Endothelial cell of umbilical vein (primary cell): ENCODE results near the gene CTIF. TPM values are rescaled to one million over a fixed set of nuclear protein-coding genes. Genes with fewer than 3 reads are reported as not detected.

ENCODE experiments used
- BruUV-seq: library from RNA; stranded (reverse); fragments of 400-500 nt; replicated peaks from 2 replicates; lab custom pipeline; 2021; lab: Mats Ljungman, UMichigan
- CTCF ChIA-PET: fragments of 300-600, 350-600 bp; sonication (Branson Sonifier 250); formaldehyde crosslinking; loops from one replicate; lab custom pipeline; 2021; ENCODE audit warnings: antibody characterized with exemption, inconsistent platforms; lab: Charles Lee
- POLR2A ChIA-PET: fragments of 300-600, 350-600 bp; sonication (Branson Sonifier 250); formaldehyde crosslinking; loops from one replicate; lab custom pipeline; 2021; ENCODE audit warnings: antibody characterized with exemption, inconsistent platforms; lab: Charles Lee
- DNase-seq: peaks from one replicate; pipeline ENCODE4 v3.0.0-alpha.2; 2011; ENCODE audit warnings: low read depth, low spot score
- FAIRE-seq: peaks from 2 replicates; lab custom pipeline; 2011; peaks lifted over from hg19 to GRCh38; lab: Jason Lieb, UNC
- H2AFZ ChIP-seq: 2 replicates; pipeline ENCODE4 v1.6.0; 2012; ENCODE audit warnings: low read depth, low read length, control low read depth, inconsistent platforms
- H3K27ac ChIP-seq: 2 replicates; pipeline ENCODE4 v1.5.1; 2011; ENCODE audit warnings: low read depth, mild to moderate bottlenecking, control low read depth, low read length, moderate library complexity; ENCODE audit not compliant: insufficient read depth
- H3K27me3 ChIP-seq, 2 experiments: 2 replicates each; pipeline versions ENCODE4 v1.6.0 to v1.6.1; 2011; ENCODE audit warnings: low read length in 2 of 2, mixed read lengths in 1 of 2; ENCODE audit not compliant: control insufficient read depth in 2 of 2, insufficient read depth in 2 of 2
- H3K36me3 ChIP-seq, 2 experiments: 2 replicates in 1 of 2; 3 replicates in 1 of 2; pipeline ENCODE4 v1.5.1; 2011; ENCODE audit warnings: low read length in 2 of 2, mild to moderate bottlenecking in 1 of 2, moderate library complexity in 1 of 2; ENCODE audit not compliant: control insufficient read depth in 2 of 2, insufficient read depth in 2 of 2; ENCODE audit errors: extremely low read depth in 1 of 2
- H3K4me1 ChIP-seq: 3 replicates; pipeline ENCODE4 v1.5.1; 2011; ENCODE audit warnings: mild to moderate bottlenecking, low read length; ENCODE audit not compliant: control insufficient read depth, insufficient read depth; ENCODE audit errors: extremely low read depth
- H3K4me2 ChIP-seq: 2 replicates; pipeline ENCODE4 v1.6.1; 2011; ENCODE audit warnings: low read length, control low read depth, mixed read lengths; ENCODE audit not compliant: insufficient read depth
- H3K4me3 ChIP-seq, 3 experiments: fragments of 200-600 bp in 1 of 3; sonication (generic), shearing (Covaris generic) in 1 of 3; replicated peaks in 1 of 3; 2 replicates each; pipeline ENCODE4 v1.5.1; 2011 to 2016; ENCODE audit warnings: control low read depth in 3 of 3, low read length in 3 of 3, mild to moderate bottlenecking in 2 of 3, inconsistent platforms in 1 of 3, low read depth in 1 of 3, moderate library complexity in 1 of 3; ENCODE audit not compliant: insufficient read depth in 1 of 3
- H3K79me2 ChIP-seq: 2 replicates; pipeline ENCODE4 v1.6.0; 2012; ENCODE audit warnings: low read length, inconsistent platforms; ENCODE audit not compliant: control insufficient read depth, insufficient read depth
- H3K9ac ChIP-seq: replicated peaks from 2 replicates; pipeline ENCODE3; 2011; ENCODE audit warnings: low read length, control low read depth; ENCODE audit not compliant: insufficient read depth; ENCODE audit errors: extremely low read depth
- H3K9me1 ChIP-seq: replicated peaks from 3 replicates; pipeline ENCODE4 v1.6.0; 2011; ENCODE audit warnings: mild to moderate bottlenecking, low read length; ENCODE audit not compliant: control insufficient read depth, insufficient read depth; ENCODE audit errors: extremely low read depth
- H3K9me3 ChIP-seq: replicated peaks from 2 replicates; pipeline ENCODE4 v1.5.1; 2012; ENCODE audit warnings: low read length, inconsistent platforms; ENCODE audit not compliant: control insufficient read depth, insufficient read depth
- H4K20me1 ChIP-seq: replicated peaks from 2 replicates; pipeline ENCODE3; 2011; ENCODE audit warnings: mild to moderate bottlenecking, low read length; ENCODE audit not compliant: control insufficient read depth, insufficient read depth; ENCODE audit errors: extremely low read depth
- CTCF ChIP-seq, 2 donors: IDR thresholded peaks; 1 replicate in 1 of 2; 2 replicates in 1 of 2; pipeline ENCODE4 v1.5.1; 2011; ENCODE audit warnings: low read length in 2 of 2, mild to moderate bottlenecking in 2 of 2, moderate library complexity in 2 of 2, control low read depth in 1 of 2, inconsistent platforms in 1 of 2, low read depth in 1 of 2; ENCODE audit not compliant: insufficient read depth in 1 of 2; ENCODE audit errors: extremely low read depth in 1 of 2
- EZH2 ChIP-seq: IDR thresholded peaks from 2 replicates; pipeline ENCODE4 v1.6.1; 2012; ENCODE audit warnings: borderline replicate concordance, low read depth, mild to moderate bottlenecking, moderate library complexity, low read length, inconsistent platforms; ENCODE audit not compliant: severe bottlenecking
- FOS ChIP-seq: IDR thresholded peaks from 2 replicates; pipeline ENCODE4 v1.6.1; 2011; ENCODE audit warnings: mild to moderate bottlenecking, low read length, moderate library complexity, borderline replicate concordance; ENCODE audit not compliant: insufficient read depth
- GATA2 ChIP-seq: IDR thresholded peaks from 2 replicates; pipeline ENCODE4 v1.7.0; 2011; ENCODE audit warnings: low read depth, mild to moderate bottlenecking, moderate library complexity, mixed read lengths, low read length; ENCODE audit not compliant: insufficient read length, insufficient read depth
- JUN ChIP-seq: IDR thresholded peaks from 2 replicates; pipeline ENCODE4 v1.6.1; 2011; ENCODE audit warnings: borderline replicate concordance, low read depth; ENCODE audit not compliant: insufficient read length, insufficient read depth
- MAX ChIP-seq: IDR thresholded peaks from 2 replicates; pipeline ENCODE4 v1.6.1; 2011; ENCODE audit not compliant: insufficient read depth, insufficient read length
- MYC ChIP-seq: IDR thresholded peaks from one replicate; pipeline ENCODE4 v1.6.1; 2011; ENCODE audit warnings: mild to moderate bottlenecking, low read depth, low read length
- POLR2A ChIP-seq: IDR thresholded peaks from 2 replicates; pipeline ENCODE4 v1.6.1; 2012; ENCODE audit warnings: low read depth, mild to moderate bottlenecking, control low read depth, low read length
- POLR2AphosphoS5 ChIP-seq: IDR thresholded peaks from 2 replicates; pipeline ENCODE4 v1.6.1; 2012; ENCODE audit warnings: low read depth, mild to moderate bottlenecking, control low read depth, low read length, moderate library complexity; ENCODE audit not compliant: insufficient read depth
- dilution Hi-C: fragments of 300-500 bp; cut with MboI; formaldehyde crosslinking; loops from one replicate; pipeline ENCODE4 v1.15.0; 2019; ENCODE audit warnings: low sequenced_read_pairs; ENCODE audit not compliant: extremely low pct_ligation_motif_present
- intact Hi-C: fragments of 100-400 bp; cut with micrococcal nuclease; formaldehyde crosslinking; loops from one replicate; pipeline ENCODE4 v1.10.0; 2022
- polyA plus RNA-seq, 4 experiments: library from polyadenylated mRNA; depleted of rRNA in 3 of 4; stranded (reverse) in 3 of 4; unstranded in 1 of 4; fragments of >200 nt; gene quantifications; 2 replicates each; pipeline versions ENCODE4 v1.2.1 to v1.2.3, GENCODE V29; 2011 to 2012; ENCODE audit warnings: missing spikeins in 1 of 4
- total RNA-seq: library from RNA; stranded (reverse); gene quantifications from 2 replicates; pipeline ENCODE4 v1.2.3, GENCODE V29; 2021

CTIF gene
- total and polyA plus RNA-seq, 2 donors (not counting 3 experiments of a cell fraction or from before 2014, with no cell fraction given) = 20.9 to 57.7 TPM

DNA sequence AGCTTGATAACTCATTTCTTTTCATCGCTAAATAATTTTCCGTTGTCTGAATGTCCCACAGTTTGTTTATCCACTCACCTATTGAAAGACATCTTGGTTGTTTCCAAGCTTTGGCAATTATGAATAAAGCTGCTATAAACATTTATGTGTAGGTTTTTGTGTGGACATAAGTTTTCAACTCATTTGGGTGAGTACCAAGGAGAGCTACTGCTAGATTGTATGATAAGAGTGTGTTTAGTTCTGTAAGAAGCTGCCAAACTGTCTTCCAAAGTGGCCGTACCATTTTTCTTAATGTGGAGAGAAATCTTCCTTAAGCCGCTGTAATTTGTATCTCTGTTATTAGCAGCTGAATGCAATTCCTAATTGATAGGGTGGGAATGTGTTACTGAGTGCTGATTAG lies 11.4 kb upstream of the CTIF start:
- peaks cover 2 to 21% of the 10 kb centered on the region in 2 experiments for H3K27me3 ChIP-seq
- CTCF ChIA-PET = no interaction called here
- H3K4me3 ChIP-seq = no peak overlapping the region
- DNase-seq = no peak
- H3K27ac ChIP-seq = no peak overlapping the region
- no peaks in the 10 kb centered on the region for H4K20me1 ChIP-seq
- H3K4me1 ChIP-seq = no peaks in the 10 kb centered on the region
- H3K9me3 ChIP-seq = no peaks in the 10 kb centered on the region
- H2AFZ ChIP-seq = no peak overlapping the region
- no peaks in the 10 kb centered on the region for H3K79me2 ChIP-seq
- H3K9me1 ChIP-seq = no peaks in the 10 kb centered on the region
- FAIRE-seq = no peak
- H3K36me3 ChIP-seq = no peaks in the 10 kb centered on the region
- TF ChIP-seq EZH2 (no peak), MAX (no peak), GATA2 (no peak), MYC (no peak), POLR2A (no peak), FOS (no peak), POLR2AphosphoS5 (no peak), JUN (no peak), CTCF (IDR thresholded peaks at IDR 0.05; ENCODE audit: extremely low read depth in 1 of 2, insufficient read depth in 1 of 2, low read depth in 1 of 2, low read length in 2 of 2) (no peak)
- POLR2A ChIA-PET = no interaction called here
- intact Hi-C loops (no loop called here), dilution Hi-C loops (no loop called here)
- no peak overlapping the region for H3K4me2 ChIP-seq
- no peak overlapping the region for H3K9ac ChIP-seq
- no TSS peak for BruUV-seq
